Globus pallidus (tissue), 1 donor: ENCODE data around the gene ACAD8.
"Not testable (repeated sequence)": the region's sequence is repeated elsewhere in the genome, so short reads cannot be mapped to it uniquely, and the experiment has no call there.

Experiments used
- DNase-seq: peaks from one replicate; pipeline ENCODE4 v3.0.0-alpha.2; 2015; ENCODE audit warnings: low spot score

Gene ACAD8

DNA sequence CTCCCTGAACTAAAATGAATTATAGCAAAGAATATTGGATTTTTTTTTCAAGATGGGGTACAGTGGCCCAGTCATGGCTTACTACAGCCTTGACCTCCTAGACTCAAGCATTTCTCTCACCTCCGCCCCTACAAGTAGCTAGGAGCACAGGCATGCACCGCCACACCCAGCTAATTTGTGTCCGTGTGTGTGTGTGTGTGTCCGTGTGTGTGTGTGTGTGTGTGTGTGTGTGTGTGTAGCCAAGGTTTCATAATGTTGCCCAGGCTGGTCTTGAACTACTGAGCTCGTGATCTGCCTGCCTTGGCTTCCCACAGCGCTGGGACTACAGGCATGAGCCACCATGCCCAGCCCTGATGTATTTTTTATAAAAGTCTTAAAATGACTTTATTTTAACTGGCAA is 12.8 kb upstream of the ACAD8 start:
- no peak for DNase-seq

DNA sequence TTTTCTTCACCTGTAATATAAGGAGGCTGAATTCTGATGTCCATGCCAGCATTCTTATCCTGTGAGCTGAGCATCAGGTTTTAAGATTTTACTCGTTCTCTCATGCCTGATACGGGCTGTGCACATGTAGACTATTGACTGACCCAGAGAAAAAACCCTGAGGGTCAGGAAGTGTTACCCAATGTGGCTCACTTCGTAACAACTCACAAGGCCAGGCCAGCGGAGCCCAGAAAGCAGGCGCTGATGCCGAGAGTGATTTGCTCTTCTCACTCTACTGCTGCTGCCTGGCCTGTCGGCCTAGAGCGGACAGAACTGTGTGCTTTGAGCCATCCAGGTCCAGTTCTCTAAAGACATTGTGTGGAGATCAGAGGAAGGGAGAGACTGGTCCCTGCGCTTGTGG is 11.0 kb upstream of the ACAD8 start:
- no peak for DNase-seq

DNA sequence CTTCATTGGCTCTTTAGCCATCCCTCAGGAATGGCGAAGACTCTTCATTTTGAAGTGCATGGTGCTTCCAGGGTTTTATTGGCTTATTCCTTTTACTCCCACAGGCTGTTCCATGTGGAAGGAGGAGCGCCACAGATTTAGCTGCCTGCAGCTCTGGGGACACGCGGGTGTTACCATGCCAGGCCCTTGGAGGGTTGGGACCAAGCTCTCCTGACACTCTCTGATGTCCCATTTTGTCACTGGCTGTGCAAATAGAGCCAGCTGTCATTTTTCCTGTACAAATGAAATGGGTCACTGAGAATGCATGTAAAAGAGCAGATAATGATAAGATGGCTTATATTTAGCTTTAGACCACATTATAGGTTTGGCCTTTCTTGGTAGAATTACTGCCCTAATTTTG is 9.5 kb upstream of the ACAD8 start:
- no peak for DNase-seq

DNA sequence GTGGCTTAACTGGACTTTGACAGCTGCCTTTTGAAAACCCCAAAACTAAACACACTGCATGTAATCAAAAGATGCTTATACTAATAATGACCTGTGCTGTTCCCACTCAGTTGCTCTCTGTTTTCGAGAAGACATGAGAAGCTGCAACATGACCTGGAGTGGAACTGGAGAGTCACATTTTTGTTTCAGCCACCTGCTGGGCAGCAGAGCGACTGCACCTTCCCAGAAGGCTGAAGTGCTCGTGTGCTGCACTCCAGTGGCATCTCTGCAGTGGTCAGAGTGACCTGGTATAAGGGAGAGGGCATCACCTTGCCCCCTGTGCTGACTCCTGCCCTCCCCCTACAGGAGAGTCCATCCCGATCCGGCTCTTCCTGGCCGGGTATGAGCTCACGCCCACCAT is 8.8 kb upstream of the ACAD8 start:
- DNase-seq, result no peak

DNA sequence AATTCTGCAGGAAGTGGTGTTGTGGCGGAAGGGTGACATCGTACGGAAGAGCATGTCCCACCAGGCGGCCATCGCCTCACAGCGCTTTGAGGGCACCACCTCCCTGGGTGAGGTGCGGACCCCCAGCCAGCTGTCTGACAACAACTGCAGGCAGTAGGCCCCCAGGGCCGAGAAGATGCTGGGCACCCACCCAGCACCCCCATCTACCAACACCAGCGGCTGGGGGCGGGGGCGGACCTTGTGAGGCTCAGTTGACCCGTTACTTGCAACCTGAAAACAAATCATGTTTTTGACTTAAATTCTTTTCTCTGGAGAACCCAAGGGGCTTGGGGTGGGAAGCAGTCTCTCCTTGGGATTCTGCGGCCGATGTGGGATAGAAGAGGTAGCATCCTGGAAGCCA is 7.9 kb upstream of the ACAD8 start:
- DNase-seq, result no peak

DNA sequence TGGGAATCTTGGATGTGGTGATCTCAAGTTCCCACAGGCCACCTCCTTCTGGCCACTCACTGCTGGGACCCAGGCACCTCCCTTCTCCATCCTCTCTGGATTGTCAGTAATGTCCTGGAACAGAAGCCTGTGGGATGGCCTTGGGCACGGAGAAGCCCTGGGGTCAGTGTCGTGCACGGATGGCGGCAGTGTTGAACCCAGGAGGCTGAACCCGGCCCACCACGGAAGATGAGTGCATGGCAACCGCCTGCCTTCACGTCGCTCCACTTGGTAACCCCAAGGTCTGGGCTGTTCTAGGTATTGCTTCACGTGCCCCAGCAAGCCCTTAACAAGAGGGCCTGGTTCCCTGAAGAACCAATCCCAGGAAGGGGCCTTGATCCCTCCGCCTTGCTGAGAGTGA is 7.3 kb upstream of the ACAD8 start:
- DNase-seq, result no peak

DNA sequence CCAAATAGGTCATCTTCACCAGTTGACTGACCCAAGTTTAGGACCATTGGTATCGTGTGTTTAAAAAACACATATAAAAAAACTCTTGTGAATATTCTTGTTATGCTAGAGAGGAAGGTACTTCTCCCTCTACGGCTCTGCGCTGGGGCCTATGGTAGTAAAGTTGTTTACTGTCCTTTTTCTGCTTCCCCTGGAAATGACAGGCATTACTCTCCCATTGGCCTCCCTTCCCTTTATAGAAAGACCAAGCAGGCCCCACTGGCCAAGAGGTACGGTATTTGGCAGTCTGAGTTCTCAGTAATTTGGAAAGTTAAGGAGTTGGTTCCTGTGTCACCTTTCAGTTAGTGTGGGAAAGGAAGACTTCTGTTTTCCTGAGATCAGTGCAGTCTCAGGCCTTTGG is 6.7 kb upstream of the ACAD8 start:
- DNase-seq, result no peak

DNA sequence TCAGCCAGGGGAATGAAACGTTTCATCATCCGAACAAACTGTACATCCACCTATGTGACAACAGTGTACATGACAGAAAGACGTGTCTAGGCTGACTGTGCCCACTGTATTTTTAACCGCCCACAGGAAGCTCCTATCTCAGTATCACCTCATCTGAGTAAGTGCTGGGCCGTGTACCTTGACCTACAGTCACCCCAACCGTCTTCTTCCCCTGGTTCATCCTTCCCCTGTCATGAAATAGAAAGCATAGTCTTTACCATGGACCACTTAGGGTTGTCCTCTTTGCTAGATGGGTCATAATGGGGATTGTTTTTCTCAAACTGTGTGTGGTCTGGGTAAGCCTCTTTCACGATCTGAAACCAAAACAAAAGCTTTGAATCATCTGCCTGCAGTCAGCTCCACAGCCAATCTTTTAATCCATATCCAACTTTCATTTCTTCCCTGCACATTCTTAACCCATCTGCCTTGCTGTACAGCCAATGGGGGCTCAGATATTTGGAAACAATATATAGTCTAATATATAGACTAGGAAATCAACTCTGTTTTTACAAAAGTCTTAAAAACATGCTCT is 4.4 kb upstream of the ACAD8 start:
- no peak for DNase-seq

DNA sequence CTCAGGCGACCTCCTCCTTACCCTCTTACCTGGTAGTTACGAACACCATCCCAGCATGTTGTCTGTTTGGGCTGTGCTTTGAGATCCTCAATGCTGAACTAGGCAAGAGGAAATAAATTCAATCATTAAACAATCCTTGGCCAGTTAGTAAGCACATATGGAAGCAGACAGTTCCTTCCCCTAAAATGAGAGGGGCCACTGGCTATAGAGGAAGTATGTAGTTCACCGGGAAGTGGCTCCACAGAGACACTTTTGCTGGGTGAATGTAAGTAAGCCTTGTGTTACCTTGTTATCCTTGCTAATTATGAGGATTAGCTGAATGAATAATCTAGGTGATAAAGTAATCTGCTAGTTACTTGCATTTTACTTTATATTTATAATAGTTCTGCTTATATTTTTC is 3.1 kb upstream of the ACAD8 start:
- no peak for DNase-seq

DNA sequence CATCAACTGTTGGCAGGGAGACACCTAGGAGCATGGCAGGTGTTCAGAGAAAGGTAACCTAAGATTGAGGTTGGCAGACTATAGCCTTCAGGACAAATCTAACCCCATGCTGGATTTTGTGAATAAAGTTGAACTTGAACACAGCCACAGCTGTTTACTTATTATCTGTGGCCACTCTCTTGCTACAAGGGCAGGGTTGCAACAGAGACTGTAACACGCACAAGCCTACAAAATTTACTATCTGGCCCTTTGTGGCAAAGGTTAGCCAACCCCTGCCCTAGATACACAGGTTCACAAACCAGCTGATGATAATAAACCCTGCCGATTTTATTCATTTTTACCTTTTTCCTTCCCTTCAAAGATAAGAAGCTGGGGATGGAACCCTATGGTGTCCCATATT is 2.7 kb upstream of the ACAD8 start:
- DNase-seq, result no peak

DNA sequence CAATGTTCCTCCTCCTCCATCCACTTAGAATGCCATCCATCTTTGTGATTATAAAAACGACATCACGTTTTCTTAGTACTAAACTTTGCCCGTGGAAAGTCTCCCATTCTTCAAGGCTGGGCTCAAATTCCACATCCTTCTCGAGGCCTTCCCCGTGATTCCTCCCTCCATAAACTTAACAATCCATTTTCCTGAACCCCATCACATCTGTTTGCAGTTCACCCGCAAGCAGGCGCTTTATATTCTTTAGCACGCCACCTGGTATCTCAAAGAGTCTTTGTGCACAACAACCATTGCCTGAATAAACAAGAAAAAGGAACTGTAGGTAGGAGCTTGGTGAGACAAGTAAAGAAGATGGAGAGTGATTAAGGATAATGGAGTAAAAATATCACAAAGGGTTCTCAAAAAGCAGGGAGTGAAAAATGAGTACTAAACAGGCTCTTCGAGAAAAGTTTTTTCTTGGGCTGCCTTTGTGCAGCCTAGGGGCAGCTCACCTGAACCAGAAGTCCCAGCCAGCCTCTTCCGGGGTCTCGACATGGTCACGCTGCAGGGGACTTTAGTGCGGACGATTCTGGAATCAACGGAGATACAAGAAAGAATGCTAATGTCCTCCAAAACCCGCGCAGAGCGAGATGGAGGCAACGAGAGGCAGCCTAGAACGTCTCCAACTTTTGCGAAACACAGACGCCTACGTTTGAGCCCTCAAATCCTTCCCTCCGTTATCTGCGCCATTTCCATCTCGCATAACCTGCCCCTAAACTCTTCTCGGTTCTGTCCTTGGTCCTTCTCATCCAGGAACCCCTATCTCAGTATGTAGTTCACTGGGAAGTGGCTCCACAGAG is 801 bp upstream of the ACAD8 start:
- no peak for DNase-seq

DNA sequence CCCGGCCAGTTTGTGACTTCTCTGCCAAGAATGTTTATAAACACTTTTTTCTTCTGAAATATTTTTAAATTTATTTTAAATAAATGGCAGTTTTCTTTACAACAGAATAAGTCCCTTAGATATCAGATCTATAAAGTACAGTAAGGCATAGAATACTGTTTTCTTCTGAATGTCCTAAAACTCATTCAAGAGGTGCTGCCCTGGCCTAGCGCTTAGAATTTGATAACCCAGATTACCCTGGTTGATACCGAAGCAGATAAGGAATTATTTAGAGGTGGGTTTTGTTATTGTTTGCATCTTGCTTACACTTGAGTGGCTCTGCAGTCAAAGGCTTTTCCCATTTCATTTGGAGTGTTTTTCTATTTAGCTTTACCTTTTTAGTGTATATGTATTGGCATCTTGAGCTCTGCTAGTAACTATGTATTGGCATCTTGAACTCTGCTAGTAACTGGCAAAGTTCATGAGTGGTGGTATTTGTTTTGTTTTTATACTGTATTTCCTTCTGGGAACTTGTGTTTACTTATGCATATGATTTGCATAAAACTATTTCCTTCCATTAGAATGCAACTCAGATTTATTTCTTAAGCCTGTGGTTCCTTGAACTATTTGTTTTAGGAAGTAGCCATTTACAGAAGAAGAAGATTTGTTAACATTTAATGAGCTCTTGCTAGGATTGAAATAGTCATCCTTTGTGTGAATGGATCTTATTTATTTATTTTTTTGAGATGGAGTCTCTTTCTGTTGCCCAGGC is 1.2 kb downstream of the ACAD8 start:
- no peak for DNase-seq

DNA sequence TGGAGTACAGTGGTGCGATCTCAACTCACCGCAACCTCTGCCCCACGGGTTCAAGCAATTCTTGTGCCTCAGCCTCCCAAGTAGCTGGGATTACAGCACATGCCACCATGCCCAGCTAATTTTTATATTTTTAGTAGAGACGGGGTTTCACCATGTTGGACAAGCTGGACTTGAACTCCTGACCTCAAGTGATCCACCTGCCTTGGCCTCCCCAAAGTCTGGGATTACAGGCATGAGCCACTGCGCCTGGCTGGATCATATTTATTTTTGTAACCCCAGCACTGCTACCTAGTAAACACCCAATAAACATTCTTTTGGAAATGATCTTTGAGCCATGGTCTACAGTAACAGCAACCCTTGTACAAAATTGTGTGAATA is 1.8 kb downstream of the ACAD8 start:
- DNase-seq, result not testable (repeated sequence)

DNA sequence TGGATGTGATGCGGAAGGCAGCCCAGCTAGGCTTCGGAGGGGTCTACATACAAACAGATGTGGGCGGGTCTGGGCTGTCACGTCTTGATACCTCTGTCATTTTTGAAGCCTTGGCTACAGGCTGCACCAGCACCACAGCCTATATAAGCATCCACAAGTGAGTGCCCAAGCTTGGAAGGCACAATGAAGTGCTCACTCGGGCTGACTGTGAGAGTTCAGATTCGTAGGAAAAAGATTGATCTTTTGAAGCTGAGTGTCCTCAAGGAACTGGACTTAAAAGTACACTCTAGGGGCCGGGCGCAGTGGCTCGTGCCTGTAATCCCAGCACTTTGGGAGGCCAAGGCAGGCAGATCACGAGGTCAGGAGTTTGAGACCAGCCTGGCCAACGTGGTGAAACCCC is 3.7 kb downstream of the ACAD8 start:
- no peak for DNase-seq

DNA sequence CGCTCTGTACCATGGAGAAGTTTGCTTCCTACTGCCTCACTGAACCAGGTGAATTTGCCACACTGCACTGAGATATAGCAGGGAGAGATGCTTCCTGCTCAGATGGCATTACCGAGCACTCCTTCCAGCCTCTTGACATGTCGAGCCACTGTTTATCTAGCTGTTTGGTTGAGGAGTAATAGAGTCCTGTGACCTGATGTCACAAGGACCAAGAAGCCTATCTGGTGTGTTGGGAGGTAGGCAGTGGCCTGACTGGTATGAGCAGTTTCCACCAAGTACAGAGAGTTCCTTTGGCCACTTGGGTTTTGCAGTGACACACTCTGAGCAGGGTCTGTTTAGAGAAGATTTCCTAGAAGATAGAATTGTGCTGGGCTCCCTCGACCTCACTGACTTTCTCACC is 5.2 kb downstream of the ACAD8 start:
- DNase-seq, result no peak

DNA sequence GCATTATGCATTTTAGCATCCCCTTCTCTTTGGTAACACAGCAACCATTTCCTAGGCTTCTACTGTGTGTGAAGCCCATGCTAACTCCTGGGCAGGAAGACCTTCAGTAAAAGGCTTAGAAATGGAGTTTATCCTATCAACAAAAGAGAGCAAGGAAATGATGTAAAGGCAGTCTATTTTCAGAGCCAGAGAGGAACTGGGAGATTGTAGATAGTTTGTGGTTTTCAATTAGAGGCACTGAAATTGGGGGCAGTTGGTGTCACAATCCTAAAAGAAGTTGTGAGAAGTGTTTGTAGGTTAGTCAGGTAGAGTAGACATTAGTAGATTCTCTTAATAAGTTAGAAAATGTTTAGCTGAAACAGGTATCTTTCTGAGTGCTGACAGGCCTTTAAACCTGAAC is 7.1 kb downstream of the ACAD8 start:
- DNase-seq, result no peak

DNA sequence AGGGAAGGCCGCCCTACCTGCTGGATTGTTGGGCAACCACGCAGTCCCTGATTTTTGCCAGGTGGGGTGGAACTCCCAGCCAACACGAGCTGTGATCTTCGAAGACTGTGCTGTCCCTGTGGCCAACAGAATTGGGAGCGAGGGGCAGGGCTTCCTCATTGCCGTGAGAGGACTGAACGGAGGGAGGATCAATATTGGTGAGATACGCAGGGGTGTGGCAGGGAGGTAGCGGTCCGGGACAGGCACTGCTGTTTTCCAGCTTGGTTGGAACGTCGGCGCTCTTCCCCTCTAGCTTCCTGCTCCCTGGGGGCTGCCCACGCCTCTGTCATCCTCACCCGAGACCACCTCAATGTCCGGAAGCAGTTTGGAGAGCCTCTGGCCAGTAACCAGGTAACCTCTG is 7.6 kb downstream of the ACAD8 start:
- DNase-seq, result no peak

DNA sequence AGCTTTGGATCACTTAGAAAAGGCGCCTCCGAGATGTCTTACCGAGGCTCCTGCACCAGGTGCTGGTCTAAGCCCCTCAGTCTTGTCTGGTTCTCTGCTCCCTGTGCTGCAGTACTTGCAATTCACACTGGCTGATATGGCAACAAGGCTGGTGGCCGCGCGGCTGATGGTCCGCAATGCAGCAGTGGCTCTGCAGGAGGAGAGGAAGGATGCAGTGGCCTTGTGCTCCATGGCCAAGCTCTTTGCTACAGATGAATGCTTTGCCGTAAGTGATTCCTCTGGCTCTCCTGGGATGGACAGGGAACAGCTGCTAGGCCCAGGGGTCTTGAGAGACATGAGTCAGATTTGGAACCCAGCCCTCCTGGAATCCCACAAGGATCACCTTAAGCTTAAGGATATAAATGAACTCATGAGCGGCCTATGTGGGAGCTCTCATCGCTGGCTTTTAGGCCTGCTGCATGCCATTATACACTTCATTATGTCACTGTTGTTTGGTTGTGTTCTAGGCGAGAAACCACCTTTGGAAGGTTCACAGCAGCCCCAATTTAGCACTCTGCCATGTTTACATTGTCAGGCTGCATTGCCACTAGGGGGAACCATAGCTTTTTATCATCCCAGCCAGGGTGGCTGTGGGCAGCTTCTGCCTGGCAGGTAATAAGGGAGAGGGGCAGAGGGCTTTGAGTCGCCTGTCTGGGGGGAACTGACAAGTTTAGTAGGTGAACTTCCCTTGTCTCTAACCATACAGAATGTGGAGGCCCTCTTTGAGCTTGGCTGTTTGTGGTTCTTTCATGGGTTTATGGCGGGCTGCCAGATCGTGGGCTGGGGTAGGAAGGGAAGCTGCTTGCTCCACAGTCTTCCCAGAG is 8.5 kb downstream of the ACAD8 start:
- DNase-seq, result no peak

DNA sequence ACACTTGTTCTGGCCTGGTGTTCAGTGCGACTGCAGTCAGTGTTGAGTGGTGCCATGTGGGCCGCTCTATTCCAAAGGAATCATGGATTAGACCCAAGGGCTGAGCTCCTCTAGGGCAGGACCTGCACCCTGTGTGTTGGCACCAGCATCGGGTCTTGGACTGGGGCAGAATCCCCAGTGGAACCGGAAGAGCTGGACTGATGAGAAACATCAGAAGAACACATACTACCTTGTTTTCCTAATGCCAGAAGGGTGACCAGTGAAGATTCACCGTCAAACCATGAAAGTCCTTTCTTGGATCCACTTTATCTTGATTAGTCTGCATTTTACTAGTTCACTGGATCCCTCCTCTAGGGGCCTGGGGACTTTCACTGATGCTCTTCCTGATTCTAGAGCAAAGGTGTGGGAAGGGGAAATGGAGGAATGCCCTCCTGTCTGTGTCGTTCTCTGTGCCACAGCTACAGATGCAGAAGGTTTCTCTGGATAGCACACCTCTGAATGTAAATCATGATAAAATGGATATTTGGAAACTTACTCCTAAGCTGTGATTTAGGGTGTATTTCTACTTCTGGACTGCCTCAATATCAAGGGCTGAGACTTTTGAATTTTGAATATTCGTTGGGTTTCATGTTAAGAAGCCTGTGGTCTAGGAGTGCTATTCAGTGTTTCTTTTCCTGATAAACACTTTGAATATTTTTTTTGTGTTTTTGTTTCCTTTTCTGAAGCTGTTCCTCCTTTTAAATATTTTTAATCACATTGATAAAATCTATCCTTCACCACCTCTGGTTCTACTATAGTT is 11.8 kb downstream of the ACAD8 start:
- DNase-seq, result no peak

DNA sequence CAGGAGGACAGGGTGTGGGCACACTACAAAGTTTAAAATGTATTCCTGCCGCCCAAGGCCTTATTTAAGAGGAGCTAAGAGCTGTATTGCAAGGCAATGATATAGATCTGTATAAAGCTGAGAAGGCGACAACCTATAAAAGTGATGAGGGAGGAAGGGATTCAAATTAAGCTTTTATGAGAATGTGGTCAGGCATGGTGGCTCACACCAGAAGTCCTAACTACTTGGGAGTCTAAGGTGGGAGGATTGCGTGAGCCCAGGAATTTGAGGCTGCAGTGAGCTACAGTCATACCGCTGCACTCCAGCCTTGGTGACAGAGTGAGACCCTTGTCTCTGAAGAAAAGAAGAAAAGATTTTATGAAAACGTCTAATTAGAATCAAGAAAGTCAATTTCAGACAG is 13.1 kb downstream of the ACAD8 start:
- DNase-seq, result no peak

DNA sequence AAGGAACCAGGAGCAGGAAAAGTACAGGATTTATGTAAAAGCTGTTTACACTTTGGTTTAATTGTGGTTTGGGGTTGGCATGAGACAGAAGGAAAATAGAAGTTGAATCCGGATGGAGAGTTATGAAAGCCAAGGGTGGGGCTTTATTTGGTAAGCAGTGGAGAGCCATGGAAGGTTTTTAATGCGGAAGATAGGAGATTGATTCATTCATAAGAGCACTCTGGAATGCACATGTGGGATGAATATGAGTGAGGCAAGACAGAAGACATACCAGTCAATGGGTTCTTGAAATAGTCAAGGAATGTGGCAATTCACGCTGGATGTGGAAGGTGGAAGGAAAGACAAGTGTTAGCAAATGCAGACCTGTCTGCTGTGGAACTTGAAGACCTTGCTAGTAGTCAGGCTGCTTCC is 13.5 kb downstream of the ACAD8 start:
- no peak for DNase-seq

DNA sequence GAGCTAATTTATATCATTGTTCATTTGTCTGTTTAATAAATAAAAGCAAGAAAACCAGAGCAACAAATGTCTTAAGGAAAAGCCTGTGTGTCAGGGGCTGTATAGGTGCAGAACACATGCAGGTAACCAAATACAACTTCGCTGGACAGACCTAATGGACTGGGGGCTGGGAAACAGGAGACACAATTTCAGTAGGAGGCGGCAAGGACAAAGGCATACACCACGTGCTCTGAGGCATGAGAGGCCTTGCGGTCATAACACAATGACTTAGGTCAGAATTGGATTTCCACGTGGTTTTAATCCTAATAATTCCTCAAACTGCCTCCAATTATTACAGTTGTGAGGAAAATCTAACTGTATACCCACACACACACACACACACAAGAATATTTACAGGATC is 14.1 kb downstream of the ACAD8 start:
- DNase-seq, result no peak
